Smooth muscle cell of the pulmonary artery (primary cell): Measurements from ENCODE around the gene C2CD4A. TPM values are rescaled to one million over a fixed set of nuclear protein-coding genes. Genes with fewer than 3 reads are reported as not detected.

Source experiments
- total RNA-seq: library from RNA; depleted of rRNA; stranded (reverse); fragments of >200 nt; gene quantifications from 2 replicates; pipeline ENCODE4 v1.2.3, GENCODE V29; 2014

Gene C2CD4A
- 0.36 and 1.4 TPM in 2 replicates for total RNA-seq

DNA sequence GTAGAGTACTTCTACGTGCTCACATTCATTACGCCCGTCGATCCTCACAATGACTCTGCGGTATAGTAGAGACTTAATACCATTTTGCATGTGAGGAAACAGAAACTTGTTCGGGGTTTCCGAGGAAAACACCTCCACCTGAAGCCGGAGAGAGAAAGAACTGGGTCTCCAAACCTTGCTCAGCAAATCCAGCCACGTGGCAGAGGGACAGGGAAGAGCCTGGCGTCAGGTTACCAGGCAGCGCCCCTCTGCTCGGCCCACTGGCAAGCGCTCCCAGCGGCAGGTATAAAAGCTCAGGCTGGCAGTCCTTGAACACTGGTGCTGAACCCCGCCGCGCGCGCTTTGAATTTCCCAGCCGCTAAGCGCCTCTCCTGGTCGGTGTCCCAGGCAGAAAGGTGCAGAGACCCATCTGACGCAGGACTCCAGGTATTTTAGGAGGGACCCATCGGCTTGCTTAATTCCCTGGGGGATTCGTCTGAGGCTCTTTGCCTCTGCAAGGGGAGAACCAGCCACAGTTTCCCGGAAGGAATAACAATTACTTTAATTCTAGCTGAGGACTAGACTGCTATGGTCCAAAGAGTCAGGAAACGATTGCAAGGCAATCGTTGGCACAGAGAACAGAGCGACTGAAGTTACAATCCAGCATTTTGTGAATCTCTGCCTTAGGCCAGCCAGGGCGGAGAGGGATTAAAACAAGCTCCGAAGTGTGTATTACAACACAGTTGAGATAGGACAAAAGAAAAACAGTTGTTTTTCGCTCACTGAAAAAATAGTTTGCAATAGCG lies at the start of gene C2CD4A:
Gene C2CD4A, plus strand, starts transcription at position 315 of the 785 bp plus-strand sequence. CDS start 637 bp downstream, outside the sequence.

DNA sequence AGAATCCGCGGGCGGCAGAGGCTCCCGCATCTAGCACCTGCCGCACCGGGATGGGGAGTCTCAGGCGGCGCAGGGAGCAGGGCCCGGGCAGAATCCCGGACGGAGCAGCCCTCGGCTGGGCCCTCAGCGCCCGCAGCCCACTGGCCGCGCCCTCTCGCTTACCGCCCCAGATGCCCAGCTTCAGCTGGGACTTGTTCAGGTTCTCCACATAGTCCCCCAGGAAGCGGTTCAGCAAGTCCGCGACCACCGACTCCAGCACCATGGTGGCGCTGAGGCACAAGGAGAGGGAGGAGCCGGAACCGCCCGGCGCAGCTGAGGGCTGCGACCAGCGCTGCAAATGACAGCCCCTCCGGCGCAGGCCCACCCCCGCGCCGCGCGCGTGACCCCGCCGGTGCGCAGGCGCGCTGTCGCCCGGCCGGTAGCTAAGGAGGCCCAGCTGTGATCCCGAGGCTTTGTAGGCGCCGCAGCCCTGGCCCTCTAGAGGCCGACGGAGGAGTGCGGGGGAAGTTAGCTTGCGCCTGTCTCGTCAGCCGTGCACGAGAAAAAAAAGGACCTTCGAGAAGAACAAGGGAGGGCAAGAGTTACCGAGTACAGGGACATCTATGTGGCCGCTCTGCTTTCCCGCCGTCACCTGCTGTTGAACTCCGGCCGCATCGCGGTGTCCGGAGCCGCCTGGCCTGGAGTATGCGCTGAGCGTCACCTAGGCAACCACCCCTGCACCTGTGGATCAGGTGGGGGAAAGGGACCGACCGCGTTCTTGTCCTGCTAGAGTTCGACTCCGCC lies 6.5 kb upstream of the C2CD4A start, which contains the start of gene VPS13C:
Gene VPS13C, minus strand, starts transcription at position 335 of the 783 bp plus-strand sequence. Its CDS starts 73 bp downstream, at position 262.

Other genes starting within 250 kb of the C2CD4A start
- gene VPS13C, start 6.5 kb upstream of the C2CD4A start, total RNA-seq, result 71.1 and 72.9 TPM in 2 replicates
- gene C2CD4B, start 98.3 kb downstream of the C2CD4A start, total RNA-seq, result 0.72 and 0.89 TPM in 2 replicates